ENCODE measurements around the gene CFAP54.
"Not testable (repeated sequence)": the region's sequence is repeated elsewhere in the genome, so short reads cannot be mapped to it uniquely, and the experiment has no call there.

CFAP54 gene

GRCh38 chr12:96516472-96517430 is 27.4 kb downstream of the CFAP54 start:
- DNase-seq = peak; percentile 93

- DNase-seq = no peak
These were observed 31.4 kb downstream of the CFAP54 start for GRCh38 chr12:96520767-96521166.

- DNase-seq = no peak
These were observed 32.7 kb downstream of the CFAP54 start for GRCh38 chr12:96521895-96522682.

- DNase-seq = no peak
These were observed 33.3 kb downstream of the CFAP54 start for GRCh38 chr12:96522690-96523089.

GRCh38 chr12:96526110-96526509 is 36.7 kb downstream of the CFAP54 start:
- no peak for DNase-seq

- DNase-seq = no peak
These were observed 40.5 kb downstream of the CFAP54 start for GRCh38 chr12:96529912-96530311.

GRCh38 chr12:96534339-96534738 is 45.0 kb downstream of the CFAP54 start:
- no peak for DNase-seq

GRCh38 chr12:96548384-96548783 is 59.0 kb downstream of the CFAP54 start:
- no peak for DNase-seq

- DNase-seq = no peak
These were observed 60.0 kb downstream of the CFAP54 start for GRCh38 chr12:96549341-96549740.

GRCh38 chr12:96570579-96570978 is 81.2 kb downstream of the CFAP54 start:
- DNase-seq = no peak

GRCh38 chr12:96571101-96571862 is 81.9 kb downstream of the CFAP54 start:
- DNase-seq = no peak

- no peak for DNase-seq
These were observed 89.2 kb downstream of the CFAP54 start for GRCh38 chr12:96578526-96579125.

- DNase-seq = no peak
These were observed 96.6 kb downstream of the CFAP54 start for GRCh38 chr12:96585977-96586376.

- DNase-seq = no peak
These were observed 98.3 kb downstream of the CFAP54 start for GRCh38 chr12:96587691-96588090.

- DNase-seq = no peak
These were observed 101.6 kb downstream of the CFAP54 start for GRCh38 chr12:96590970-96591369.

- not testable (repeated sequence) for DNase-seq
These were observed 115.0 kb downstream of the CFAP54 start for GRCh38 chr12:96604374-96604773.

GRCh38 chr12:96605684-96606083 is 116.3 kb downstream of the CFAP54 start:
- no peak for DNase-seq

GRCh38 chr12:96606134-96606533 is 116.8 kb downstream of the CFAP54 start:
- no peak for DNase-seq

- DNase-seq = no peak
These were observed 117.3 kb downstream of the CFAP54 start for GRCh38 chr12:96606644-96607043.

GRCh38 chr12:96617178-96617577 is 127.8 kb downstream of the CFAP54 start:
- DNase-seq = no peak

GRCh38 chr12:96623155-96623554 is 133.8 kb downstream of the CFAP54 start:
- no peak for DNase-seq

- no peak for DNase-seq
These were observed 134.4 kb downstream of the CFAP54 start for GRCh38 chr12:96623656-96624217.
